Caco-2 (cell line): ENCODE results near the gene ZBTB6. TPM values are rescaled to one million over a fixed set of nuclear protein-coding genes. Genes with fewer than 3 reads are reported as not detected.

Source experiments
- BruUV-seq: library from RNA; stranded (reverse); fragments of 400-500 nt; replicated peaks from 2 replicates; lab custom pipeline; 2021; lab: Mats Ljungman, UMichigan
- CTCF ChIA-PET: fragments of 300-600 bp; sonication (Branson Sonifier 250); formaldehyde crosslinking; loops from one replicate; lab custom pipeline; 2022; ENCODE audit warnings: antibody characterized with exemption; lab: Charles Lee
- POLR2A ChIA-PET: fragments of 300-600 bp; sonication (Branson Sonifier 250); formaldehyde crosslinking; loops from one replicate; lab custom pipeline; 2022; ENCODE audit warnings: antibody characterized with exemption; lab: Charles Lee
- DNase-seq, 2 experiments: peaks; one replicate each; pipeline versions ENCODE4 v3.0.0 to v3.0.0-alpha.2; 2020 to 2022
- H3K27me3 ChIP-seq: replicated peaks from 2 replicates; pipeline ENCODE4 v1.6.0; 2011; ENCODE audit warnings: low read length; ENCODE audit not compliant: control insufficient read depth, insufficient read depth
- H3K36me3 ChIP-seq: 2 replicates; pipeline ENCODE4 v1.5.1; 2011; ENCODE audit warnings: low read length; ENCODE audit not compliant: control insufficient read depth, insufficient read depth
- H3K4me1 ChIP-seq: fragments of 250-450 bp; sonication (Bioruptor Pico); 2 replicates; pipeline ENCODE4 v1.5.1; 2020; ENCODE audit warnings: mild to moderate bottlenecking
- H3K4me3 ChIP-seq: 2 replicates; pipeline ENCODE4 v1.5.1; 2011; ENCODE audit warnings: low read depth, mild to moderate bottlenecking, control low read depth, low read length
- H3K9me3 ChIP-seq: fragments of 250-450 bp; sonication (Bioruptor Pico); 2 replicates; pipeline ENCODE4 v1.5.1; 2020; ENCODE audit warnings: mild to moderate bottlenecking, moderate library complexity
- H3K27ac Mint-ChIP-seq: one replicate; pipeline ENCODE4 v1.8.0; 2022; ENCODE audit warnings: mixed read lengths; ENCODE audit not compliant: unreplicated experiment
- H3K27me3 Mint-ChIP-seq: one replicate; pipeline ENCODE4 v1.8.0; 2022; ENCODE audit warnings: mixed read lengths; ENCODE audit not compliant: insufficient read depth, unreplicated experiment
- H3K36me3 Mint-ChIP-seq: one replicate; pipeline ENCODE4 v1.8.0; 2022; ENCODE audit warnings: mild to moderate bottlenecking, mixed read lengths; ENCODE audit not compliant: insufficient read depth, unreplicated experiment
- H3K4me1 Mint-ChIP-seq: one replicate; pipeline ENCODE4 v1.8.0; 2022; ENCODE audit warnings: low read depth, mixed read lengths; ENCODE audit not compliant: unreplicated experiment
- H3K4me3 Mint-ChIP-seq: one replicate; pipeline ENCODE4 v1.8.0; 2022; ENCODE audit warnings: mild to moderate bottlenecking, moderate library complexity, mixed read lengths; ENCODE audit not compliant: unreplicated experiment
- H3K9me3 Mint-ChIP-seq: one replicate; pipeline ENCODE4 v1.8.0; 2022; ENCODE audit warnings: mixed read lengths; ENCODE audit not compliant: unreplicated experiment
- intact Hi-C: fragments of 100-400 bp; cut with micrococcal nuclease; formaldehyde crosslinking; loops from one replicate; pipeline ENCODE4 v1.10.0; 2022; ENCODE audit not compliant: unreplicated experiment
- total RNA-seq: library from RNA; stranded (reverse); gene quantifications from 2 replicates; pipeline ENCODE4 v1.2.3, GENCODE V29; 2022
- TF ChIP-seq, protein P1 (sequence below), 2 experiments: fragments of 200-600 bp in 1 of 2; IDR thresholded peaks; 1 replicate in 1 of 2; 2 replicates in 1 of 2; pipeline versions ENCODE4 v1.5.1 to v1.8.0; 2011 to 2022; ENCODE audit warnings: antibody characterized with exemption in 1 of 2, control low read depth in 1 of 2, inconsistent platforms in 1 of 2, low read depth in 1 of 2, low read length in 1 of 2, mild to moderate bottlenecking in 1 of 2, moderate library complexity in 1 of 2; ENCODE audit not compliant: insufficient read depth in 1 of 2, severe bottlenecking in 1 of 2, unreplicated experiment in 1 of 2

Gene ZBTB6
- total RNA-seq, 1 experiment from 2014 or later, result 7.2 TPM

GRCh38 chr9:122944960-122945888 lies 32.1 kb upstream of the ZBTB6 start:
- CTCF ChIA-PET, result no interaction called here
- no TSS peak for BruUV-seq
- peaks cover 6% of the 10 kb centered on the region; the same call in 1 of the 2 replicates for H3K4me1 ChIP-seq
- DNase-seq, result no peak
- TF ChIP-seq, protein P1, sequence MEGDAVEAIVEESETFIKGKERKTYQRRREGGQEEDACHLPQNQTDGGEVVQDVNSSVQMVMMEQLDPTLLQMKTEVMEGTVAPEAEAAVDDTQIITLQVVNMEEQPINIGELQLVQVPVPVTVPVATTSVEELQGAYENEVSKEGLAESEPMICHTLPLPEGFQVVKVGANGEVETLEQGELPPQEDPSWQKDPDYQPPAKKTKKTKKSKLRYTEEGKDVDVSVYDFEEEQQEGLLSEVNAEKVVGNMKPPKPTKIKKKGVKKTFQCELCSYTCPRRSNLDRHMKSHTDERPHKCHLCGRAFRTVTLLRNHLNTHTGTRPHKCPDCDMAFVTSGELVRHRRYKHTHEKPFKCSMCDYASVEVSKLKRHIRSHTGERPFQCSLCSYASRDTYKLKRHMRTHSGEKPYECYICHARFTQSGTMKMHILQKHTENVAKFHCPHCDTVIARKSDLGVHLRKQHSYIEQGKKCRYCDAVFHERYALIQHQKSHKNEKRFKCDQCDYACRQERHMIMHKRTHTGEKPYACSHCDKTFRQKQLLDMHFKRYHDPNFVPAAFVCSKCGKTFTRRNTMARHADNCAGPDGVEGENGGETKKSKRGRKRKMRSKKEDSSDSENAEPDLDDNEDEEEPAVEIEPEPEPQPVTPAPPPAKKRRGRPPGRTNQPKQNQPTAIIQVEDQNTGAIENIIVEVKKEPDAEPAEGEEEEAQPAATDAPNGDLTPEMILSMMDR (IDR thresholded peaks at IDR 0.05; ENCODE audit: insufficient read depth in 1 of 2, low read depth in 1 of 2, low read length in 1 of 2, severe bottlenecking in 1 of 2, unreplicated experiment in 1 of 2), result no peak
- no peaks in the 10 kb centered on the region for H3K9me3 ChIP-seq
- Mint-ChIP-seq H3K9me3 (no peaks in the 10 kb centered on the region), H3K36me3 (peaks cover 31% of the 10 kb centered on the region), H3K27ac (no peak overlapping the region), H3K27me3 (no peaks in the 10 kb centered on the region), H3K4me3 (no peak overlapping the region), H3K4me1 (peaks cover 22% of the 10 kb centered on the region)
- peaks cover 1% of the 10 kb centered on the region; the same call in 1 of the 2 replicates for H3K36me3 ChIP-seq
- no peaks in the 10 kb centered on the region for H3K27me3 ChIP-seq
- intact Hi-C loops, result no loop called here
- POLR2A ChIA-PET, result no interaction called here
- H3K4me3 ChIP-seq, result no peak overlapping the region

DNA sequence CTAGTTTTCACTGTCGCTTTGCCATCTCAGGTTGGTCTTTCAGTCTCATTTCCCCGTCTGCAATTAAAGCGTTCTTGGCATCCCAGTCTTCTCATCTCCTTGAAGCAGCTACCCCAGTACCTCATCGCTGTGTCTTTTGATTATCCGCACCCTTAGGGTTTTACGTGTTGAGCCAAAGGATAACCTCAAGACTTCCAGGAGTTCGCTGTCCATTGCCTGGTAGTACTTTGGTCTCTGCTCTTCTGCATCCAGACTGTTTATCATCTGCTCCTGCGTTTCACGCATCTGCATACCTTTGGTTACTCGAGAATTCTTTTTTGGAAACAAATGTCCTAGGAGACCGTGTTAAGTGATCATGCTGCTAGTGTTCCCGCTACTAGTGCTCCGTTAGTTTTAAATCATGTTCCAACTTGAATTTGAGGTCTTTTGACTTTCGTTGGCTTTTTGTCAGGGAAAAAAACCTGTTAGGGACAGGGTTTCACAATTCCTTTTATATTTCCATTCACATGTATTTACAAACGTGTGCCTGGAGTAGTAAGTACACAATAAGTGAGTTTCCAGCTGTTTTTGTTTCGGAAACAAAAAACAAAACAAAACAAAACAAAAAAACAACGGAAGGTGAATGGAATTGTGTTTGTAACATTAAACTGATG lies 28.6 kb upstream of the ZBTB6 start:
- Mint-ChIP-seq H3K27me3 (no peaks in the 10 kb centered on the region), H3K36me3 (peaks cover 49% of the 10 kb centered on the region), H3K4me3 (peak overlapping the region; percentile 94), H3K27ac (peak overlapping the region; percentile 87), H3K9me3 (no peaks in the 10 kb centered on the region), H3K4me1 (peaks cover 14% of the 10 kb centered on the region)
- no peak for DNase-seq
- no peaks in the 10 kb centered on the region for H3K27me3 ChIP-seq
- H3K4me1 ChIP-seq, result peaks cover 9% of the 10 kb centered on the region; the same call in 1 of the 2 replicates
- CTCF ChIA-PET, result no interaction called here
- TF ChIP-seq, protein P1 (IDR thresholded peaks at IDR 0.05; ENCODE audit: insufficient read depth in 1 of 2, low read depth in 1 of 2, low read length in 1 of 2, severe bottlenecking in 1 of 2, unreplicated experiment in 1 of 2), result no peak
- H3K9me3 ChIP-seq, result no peaks in the 10 kb centered on the region
- POLR2A ChIA-PET, result interaction anchor here (1.3 to 1.8 kb wide), 4 partner anchors 10 to 113 kb away, joined by 6 to 36 read pairs (median 14); partner anchors contain the start of genes PDCL, RC3H2 and ZBTB26
- TSS peak; percentile 66 for BruUV-seq
- H3K4me3 ChIP-seq, result peak overlapping the region; percentile 80
- intact Hi-C loops, result no loop called here
- H3K36me3 ChIP-seq, result peaks cover 1% of the 10 kb centered on the region; the same call in 1 of the 2 replicates
